ENCODE measurements around the gene RUNX2.

Gene RUNX2

DNA sequence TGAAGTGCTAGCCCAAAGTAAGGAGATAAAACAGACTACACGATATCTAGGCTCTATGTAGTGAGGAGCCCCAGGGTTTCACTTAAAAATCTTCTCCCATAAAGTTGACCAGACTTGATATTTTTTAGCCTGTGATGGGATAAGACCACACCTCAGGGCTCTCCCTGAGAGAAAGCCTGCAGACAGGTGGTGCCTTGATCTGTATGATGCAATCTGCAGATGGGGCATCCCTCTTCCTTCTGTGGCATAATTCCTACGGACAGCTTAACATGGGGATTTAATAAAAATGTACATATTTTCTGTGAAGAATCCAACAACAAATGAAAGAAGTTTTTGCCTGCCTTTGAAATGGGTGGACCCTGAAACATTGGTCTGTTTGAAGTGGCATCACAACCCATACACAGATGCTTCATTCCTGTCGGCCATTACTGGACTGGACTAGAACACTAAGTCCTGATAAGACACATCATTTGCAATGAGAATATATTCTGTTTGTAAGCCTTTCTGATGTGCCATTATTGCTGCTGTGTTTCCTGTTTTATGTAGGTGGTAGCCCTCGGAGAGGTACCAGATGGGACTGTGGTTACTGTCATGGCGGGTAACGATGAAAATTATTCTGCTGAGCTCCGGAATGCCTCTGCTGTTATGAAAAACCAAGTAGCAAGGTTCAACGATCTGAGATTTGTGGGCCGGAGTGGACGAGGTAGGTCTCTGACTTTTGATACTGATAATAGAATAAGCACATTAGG, 103.4 kb downstream of the RUNX2 start:
- TF ChIP-seq ZFP3 (CRISPR knock-in tag; IDR thresholded peaks at IDR 0.05) = no peak
- TF ChIP-seq ZNF8 (CRISPR knock-in tag; IDR thresholded peaks at IDR 0.05) = no peak
- no peak for TF ChIP-seq GLIS3 (CRISPR knock-in tag; IDR thresholded peaks at IDR 0.05)
- TF ChIP-seq, protein P1, sequence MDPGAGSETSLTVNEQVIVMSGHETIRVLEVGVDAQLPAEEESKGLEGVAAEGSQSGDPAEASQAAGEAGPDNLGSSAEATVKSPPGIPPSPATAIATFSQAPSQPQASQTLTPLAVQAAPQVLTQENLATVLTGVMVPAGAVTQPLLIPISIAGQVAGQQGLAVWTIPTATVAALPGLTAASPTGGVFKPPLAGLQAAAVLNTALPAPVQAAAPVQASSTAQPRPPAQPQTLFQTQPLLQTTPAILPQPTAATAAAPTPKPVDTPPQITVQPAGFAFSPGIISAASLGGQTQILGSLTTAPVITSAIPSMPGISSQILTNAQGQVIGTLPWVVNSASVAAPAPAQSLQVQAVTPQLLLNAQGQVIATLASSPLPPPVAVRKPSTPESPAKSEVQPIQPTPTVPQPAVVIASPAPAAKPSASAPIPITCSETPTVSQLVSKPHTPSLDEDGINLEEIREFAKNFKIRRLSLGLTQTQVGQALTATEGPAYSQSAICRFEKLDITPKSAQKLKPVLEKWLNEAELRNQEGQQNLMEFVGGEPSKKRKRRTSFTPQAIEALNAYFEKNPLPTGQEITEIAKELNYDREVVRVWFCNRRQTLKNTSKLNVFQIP (CRISPR knock-in tag; IDR thresholded peaks at IDR 0.05; ENCODE audit: borderline replicate concordance, low read depth) = no peak
- no peak for TF ChIP-seq ZFP30 (CRISPR knock-in tag; IDR thresholded peaks at IDR 0.05)
- no peak for TF ChIP-seq ESRRG (CRISPR knock-in tag; IDR thresholded peaks at IDR 0.05)
- TF ChIP-seq ZNF565 (CRISPR knock-in tag; conservative IDR thresholded peaks at IDR 0.05; ENCODE audit: low read depth) = no peak
- no peak for TF ChIP-seq ISL1 (CRISPR knock-in tag; IDR thresholded peaks at IDR 0.05)
- no peak for TF ChIP-seq BACH2 (CRISPR knock-in tag; IDR thresholded peaks at IDR 0.05; ENCODE audit: borderline replicate concordance)
- no peak for TF ChIP-seq ZC3H10 (CRISPR knock-in tag; IDR thresholded peaks at IDR 0.05)
- TF ChIP-seq, protein P2, sequence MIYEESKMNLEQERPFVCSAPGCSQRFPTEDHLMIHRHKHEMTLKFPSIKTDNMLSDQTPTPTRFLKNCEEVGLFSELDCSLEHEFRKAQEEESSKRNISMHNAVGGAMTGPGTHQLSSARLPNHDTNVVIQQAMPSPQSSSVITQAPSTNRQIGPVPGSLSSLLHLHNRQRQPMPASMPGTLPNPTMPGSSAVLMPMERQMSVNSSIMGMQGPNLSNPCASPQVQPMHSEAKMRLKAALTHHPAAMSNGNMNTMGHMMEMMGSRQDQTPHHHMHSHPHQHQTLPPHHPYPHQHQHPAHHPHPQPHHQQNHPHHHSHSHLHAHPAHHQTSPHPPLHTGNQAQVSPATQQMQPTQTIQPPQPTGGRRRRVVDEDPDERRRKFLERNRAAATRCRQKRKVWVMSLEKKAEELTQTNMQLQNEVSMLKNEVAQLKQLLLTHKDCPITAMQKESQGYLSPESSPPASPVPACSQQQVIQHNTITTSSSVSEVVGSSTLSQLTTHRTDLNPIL (CRISPR knock-in tag; IDR thresholded peaks at IDR 0.05; ENCODE audit: low read depth) = no peak
- TF ChIP-seq, protein P3, sequence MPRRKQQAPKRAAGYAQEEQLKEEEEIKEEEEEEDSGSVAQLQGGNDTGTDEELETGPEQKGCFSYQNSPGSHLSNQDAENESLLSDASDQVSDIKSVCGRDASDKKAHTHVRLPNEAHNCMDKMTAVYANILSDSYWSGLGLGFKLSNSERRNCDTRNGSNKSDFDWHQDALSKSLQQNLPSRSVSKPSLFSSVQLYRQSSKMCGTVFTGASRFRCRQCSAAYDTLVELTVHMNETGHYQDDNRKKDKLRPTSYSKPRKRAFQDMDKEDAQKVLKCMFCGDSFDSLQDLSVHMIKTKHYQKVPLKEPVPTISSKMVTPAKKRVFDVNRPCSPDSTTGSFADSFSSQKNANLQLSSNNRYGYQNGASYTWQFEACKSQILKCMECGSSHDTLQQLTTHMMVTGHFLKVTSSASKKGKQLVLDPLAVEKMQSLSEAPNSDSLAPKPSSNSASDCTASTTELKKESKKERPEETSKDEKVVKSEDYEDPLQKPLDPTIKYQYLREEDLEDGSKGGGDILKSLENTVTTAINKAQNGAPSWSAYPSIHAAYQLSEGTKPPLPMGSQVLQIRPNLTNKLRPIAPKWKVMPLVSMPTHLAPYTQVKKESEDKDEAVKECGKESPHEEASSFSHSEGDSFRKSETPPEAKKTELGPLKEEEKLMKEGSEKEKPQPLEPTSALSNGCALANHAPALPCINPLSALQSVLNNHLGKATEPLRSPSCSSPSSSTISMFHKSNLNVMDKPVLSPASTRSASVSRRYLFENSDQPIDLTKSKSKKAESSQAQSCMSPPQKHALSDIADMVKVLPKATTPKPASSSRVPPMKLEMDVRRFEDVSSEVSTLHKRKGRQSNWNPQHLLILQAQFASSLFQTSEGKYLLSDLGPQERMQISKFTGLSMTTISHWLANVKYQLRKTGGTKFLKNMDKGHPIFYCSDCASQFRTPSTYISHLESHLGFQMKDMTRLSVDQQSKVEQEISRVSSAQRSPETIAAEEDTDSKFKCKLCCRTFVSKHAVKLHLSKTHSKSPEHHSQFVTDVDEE (CRISPR knock-in tag; IDR thresholded peaks at IDR 0.05) = no peak
- TF ChIP-seq ZNF70 (CRISPR knock-in tag; IDR thresholded peaks at IDR 0.05) = no peak
- TF ChIP-seq, protein P4, sequence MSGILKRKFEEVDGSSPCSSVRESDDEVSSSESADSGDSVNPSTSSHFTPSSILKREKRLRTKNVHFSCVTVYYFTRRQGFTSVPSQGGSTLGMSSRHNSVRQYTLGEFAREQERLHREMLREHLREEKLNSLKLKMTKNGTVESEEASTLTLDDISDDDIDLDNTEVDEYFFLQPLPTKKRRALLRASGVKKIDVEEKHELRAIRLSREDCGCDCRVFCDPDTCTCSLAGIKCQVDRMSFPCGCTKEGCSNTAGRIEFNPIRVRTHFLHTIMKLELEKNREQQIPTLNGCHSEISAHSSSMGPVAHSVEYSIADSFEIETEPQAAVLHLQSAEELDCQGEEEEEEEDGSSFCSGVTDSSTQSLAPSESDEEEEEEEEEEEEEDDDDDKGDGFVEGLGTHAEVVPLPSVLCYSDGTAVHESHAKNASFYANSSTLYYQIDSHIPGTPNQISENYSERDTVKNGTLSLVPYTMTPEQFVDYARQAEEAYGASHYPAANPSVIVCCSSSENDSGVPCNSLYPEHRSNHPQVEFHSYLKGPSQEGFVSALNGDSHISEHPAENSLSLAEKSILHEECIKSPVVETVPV (CRISPR knock-in tag; IDR thresholded peaks at IDR 0.05) = no peak
- TF ChIP-seq OSR1 (CRISPR knock-in tag; IDR thresholded peaks at IDR 0.05) = no peak
- TF ChIP-seq RARB (CRISPR knock-in tag; IDR thresholded peaks at IDR 0.05) = no peak
- no peak for TF ChIP-seq ARNTL (CRISPR knock-in tag; IDR thresholded peaks at IDR 0.05; ENCODE audit: borderline replicate concordance, low read depth)
- TF ChIP-seq, protein P5, sequence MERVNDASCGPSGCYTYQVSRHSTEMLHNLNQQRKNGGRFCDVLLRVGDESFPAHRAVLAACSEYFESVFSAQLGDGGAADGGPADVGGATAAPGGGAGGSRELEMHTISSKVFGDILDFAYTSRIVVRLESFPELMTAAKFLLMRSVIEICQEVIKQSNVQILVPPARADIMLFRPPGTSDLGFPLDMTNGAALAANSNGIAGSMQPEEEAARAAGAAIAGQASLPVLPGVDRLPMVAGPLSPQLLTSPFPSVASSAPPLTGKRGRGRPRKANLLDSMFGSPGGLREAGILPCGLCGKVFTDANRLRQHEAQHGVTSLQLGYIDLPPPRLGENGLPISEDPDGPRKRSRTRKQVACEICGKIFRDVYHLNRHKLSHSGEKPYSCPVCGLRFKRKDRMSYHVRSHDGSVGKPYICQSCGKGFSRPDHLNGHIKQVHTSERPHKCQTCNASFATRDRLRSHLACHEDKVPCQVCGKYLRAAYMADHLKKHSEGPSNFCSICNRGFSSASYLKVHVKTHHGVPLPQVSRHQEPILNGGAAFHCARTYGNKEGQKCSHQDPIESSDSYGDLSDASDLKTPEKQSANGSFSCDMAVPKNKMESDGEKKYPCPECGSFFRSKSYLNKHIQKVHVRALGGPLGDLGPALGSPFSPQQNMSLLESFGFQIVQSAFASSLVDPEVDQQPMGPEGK (CRISPR knock-in tag; IDR thresholded peaks at IDR 0.05; ENCODE audit: borderline replicate concordance) = no peak
- no peak for TF ChIP-seq PPARA (CRISPR knock-in tag; IDR thresholded peaks at IDR 0.05; ENCODE audit: borderline replicate concordance)
- no peak for TF ChIP-seq SNAI2 (CRISPR knock-in tag; IDR thresholded peaks at IDR 0.05)
- ATAC-seq = no peak

DNA sequence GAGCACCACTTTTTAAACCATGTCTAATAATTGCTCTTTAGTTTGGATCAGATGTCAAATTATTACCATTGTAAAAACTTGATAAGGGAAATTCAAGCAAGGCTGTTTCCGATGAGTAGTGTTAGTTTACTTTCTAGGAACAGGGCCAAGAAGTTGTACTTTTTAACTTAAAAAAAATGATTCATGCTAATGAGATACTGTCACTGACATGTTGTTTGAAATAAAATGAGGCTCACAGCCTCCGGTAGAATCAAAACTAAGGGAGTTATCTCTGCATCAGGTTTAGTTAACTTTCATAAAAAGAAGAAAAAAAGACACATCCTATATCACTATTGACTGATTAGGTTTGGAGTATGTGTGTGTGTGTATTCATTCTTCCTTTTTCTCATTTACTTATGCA, 104.8 kb downstream of the RUNX2 start:
- no peak for TF ChIP-seq ZFP3 (CRISPR knock-in tag; IDR thresholded peaks at IDR 0.05)
- TF ChIP-seq ZFP30 (CRISPR knock-in tag; IDR thresholded peaks at IDR 0.05) = no peak
- peak; percentile 37 for ATAC-seq
